GM12892 (cell line): ENCODE measurements around the gene ZCCHC7.

Source experiments
- POLR2A ChIP-seq: IDR thresholded peaks from 2 replicates; pipeline ENCODE4 v1.6.1; 2011; ENCODE audit warnings: low read depth, low read length, control low read depth
- POLR2AphosphoS5 ChIP-seq: IDR thresholded peaks from 2 replicates; pipeline ENCODE4 v1.6.1; 2011; ENCODE audit warnings: low read depth, low read length, control low read depth
- TAF1 ChIP-seq: IDR thresholded peaks from 2 replicates; pipeline ENCODE4 v1.6.1; 2011; ENCODE audit warnings: low read depth, mild to moderate bottlenecking, control low read depth, low read length, borderline replicate concordance

DNA sequence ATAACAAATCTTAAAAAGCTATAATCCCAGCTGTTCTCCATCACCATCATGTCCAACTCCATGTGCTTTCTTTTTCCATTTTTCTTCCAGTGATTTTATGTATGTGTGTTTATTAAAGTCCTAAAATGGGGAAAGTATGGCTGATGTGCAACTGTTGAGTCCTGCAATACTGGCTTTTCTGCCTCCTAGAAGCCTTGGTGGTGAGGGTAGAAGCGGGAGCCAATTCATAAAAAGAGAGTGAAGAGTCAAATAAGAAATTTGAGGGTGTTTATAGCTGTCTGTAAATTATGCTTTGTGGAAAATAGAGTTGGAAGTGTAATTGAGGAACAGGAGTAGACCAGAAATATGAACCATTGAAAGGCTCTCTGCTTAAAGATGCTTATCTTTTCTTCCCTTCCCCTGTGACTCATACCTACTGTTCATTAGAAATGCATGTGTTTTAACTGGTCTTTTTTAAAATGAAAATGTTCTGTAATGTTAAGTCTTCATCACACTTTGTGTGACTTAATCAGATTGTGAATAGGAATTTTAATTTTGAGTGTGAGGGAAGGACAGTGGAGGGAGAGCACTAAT lies 80.1 kb downstream of the ZCCHC7 start:
- no peak for TF ChIP-seq POLR2AphosphoS5
- TF ChIP-seq POLR2A = no peak
- no peak for TF ChIP-seq TAF1
